Chondrocyte (in vitro differentiated cells): ENCODE data around the gene DENND4B. TPM values are rescaled to one million over a fixed set of nuclear protein-coding genes. Genes with fewer than 3 reads are reported as not detected.

Source experiments
- DNase-seq: peaks from one replicate; pipeline ENCODE4 v3.0.0; 2021; ENCODE audit warnings: mixed read lengths, low spot score
- H3K27ac Mint-ChIP-seq: one replicate; pipeline ENCODE4 v1.8.0; 2021; ENCODE audit warnings: mild to moderate bottlenecking, moderate library complexity, mixed read lengths; ENCODE audit not compliant: unreplicated experiment
- H3K27me3 Mint-ChIP-seq: 2 replicates; pipeline ENCODE4 v1.8.0; 2021; ENCODE audit warnings: low read depth, mixed read lengths
- H3K36me3 Mint-ChIP-seq: 2 replicates; pipeline ENCODE4 v1.8.0; 2021; ENCODE audit warnings: low read depth, mixed read lengths
- H3K4me1 Mint-ChIP-seq: 2 replicates; pipeline ENCODE4 v1.8.0; 2021; ENCODE audit warnings: low read depth, mild to moderate bottlenecking, mixed read lengths
- H3K4me3 Mint-ChIP-seq: one replicate; pipeline ENCODE4 v1.8.0; 2021; ENCODE audit warnings: mild to moderate bottlenecking, moderate library complexity, mixed read lengths; ENCODE audit not compliant: unreplicated experiment
- H3K9me3 Mint-ChIP-seq: 2 replicates; pipeline ENCODE4 v1.8.0; 2021; ENCODE audit warnings: low read depth, mixed read lengths
- CTCF ChIP-seq: fragments of 200-600 bp; sonication (generic); IDR thresholded peaks from 2 replicates; pipeline ENCODE4 v1.5.0; 2021; ENCODE audit warnings: antibody characterized with exemption, mild to moderate bottlenecking, moderate library complexity
- total RNA-seq: library from RNA; stranded (reverse); gene quantifications from 3 replicates; pipeline ENCODE4 v1.2.1, GENCODE V29; 2021

The DENND4B gene
- total RNA-seq, 1 donor from 2014 or later: 36.7 TPM

GRCh38 chr1:153958961-153959260 lies 12.4 kb upstream of the DENND4B start:
- Mint-ChIP-seq H3K9me3 (no peaks in the 10 kb centered on the region), H3K27me3 (no peaks in the 10 kb centered on the region), H3K4me3 (peak overlapping the region; percentile 98), H3K36me3 (peaks cover 7% of the 10 kb centered on the region), H3K27ac (peak overlapping the region; percentile 97), H3K4me1 (peaks cover 60% of the 10 kb centered on the region)
- no peak for DNase-seq
- TF ChIP-seq CTCF: no peak

- Mint-ChIP-seq H3K27me3 (no peaks in the 10 kb centered on the region), H3K9me3 (no peaks in the 10 kb centered on the region), H3K4me3 (peak within 1 kb of the TSS; percentile 98), H3K27ac (peak within 1 kb of the TSS; percentile 97), H3K36me3 (peaks cover 8% of the 10 kb centered on the region), H3K4me1 (peaks cover 54% of the 10 kb centered on the region)
- peak; percentile 98 for DNase-seq
- TF ChIP-seq CTCF: no peak
Observed at GRCh38 chr1:153958111-153958960, 11.8 kb upstream of the DENND4B start, which contains the start of gene CRTC2. Gene CRTC2, minus strand, starts transcription at chr1:153958612. Its CDS starts 115 bp downstream, at chr1:153958497.

- peaks cover 50% of the 10 kb centered on the region for H3K4me1 Mint-ChIP-seq
- no peaks in the 10 kb centered on the region for H3K27me3 Mint-ChIP-seq
- peak overlapping the region; percentile 98 for H3K4me3 Mint-ChIP-seq
- no peak for DNase-seq
- H3K27ac Mint-ChIP-seq: peak overlapping the region; percentile 97
- H3K9me3 Mint-ChIP-seq: no peaks in the 10 kb centered on the region
- peaks cover 8% of the 10 kb centered on the region for H3K36me3 Mint-ChIP-seq
- no peak for TF ChIP-seq CTCF
Observed at GRCh38 chr1:153957744-153958110, 11.2 kb upstream of the DENND4B start.

GRCh38 chr1:153956997-153957715 lies 10.6 kb upstream of the DENND4B start:
- H3K36me3 Mint-ChIP-seq: peaks cover 8% of the 10 kb centered on the region
- no peak for DNase-seq
- H3K9me3 Mint-ChIP-seq: no peaks in the 10 kb centered on the region
- peaks cover 44% of the 10 kb centered on the region for H3K4me1 Mint-ChIP-seq
- H3K27me3 Mint-ChIP-seq: no peaks in the 10 kb centered on the region
- peak overlapping the region; percentile 97 for H3K27ac Mint-ChIP-seq
- no peak for TF ChIP-seq CTCF
- peak overlapping the region; percentile 98 for H3K4me3 Mint-ChIP-seq

GRCh38 chr1:153954826-153955225 lies 8.3 kb upstream of the DENND4B start:
- no peak for DNase-seq
- Mint-ChIP-seq H3K36me3 (peaks cover 19% of the 10 kb centered on the region), H3K27ac (no peak overlapping the region), H3K27me3 (no peaks in the 10 kb centered on the region), H3K4me1 (peaks cover 31% of the 10 kb centered on the region), H3K9me3 (no peaks in the 10 kb centered on the region), H3K4me3 (no peak overlapping the region)
- TF ChIP-seq CTCF: no peak
